ENCODE data around the gene NFIC.
"Not testable (repeated sequence)": the region's sequence is repeated elsewhere in the genome, so short reads cannot be mapped to it uniquely, and the experiment has no call there.

The NFIC gene

GRCh38 chr19:3346677-3347353 lies 19.6 kb upstream of the NFIC start:
- no peak for TF ChIP-seq CTCF (IDR thresholded peaks at IDR 0.05; ENCODE audit: insufficient read depth, low read length, poor library complexity, severe bottlenecking)
- Histone ChIP-seq H3K4me3 (replicated peaks; ENCODE audit: low read depth, low read length) (no peak overlapping the region), H3K27me3 (replicated peaks; ENCODE audit: control insufficient read depth, insufficient read depth, low read length) (no peaks in the 10 kb centered on the region; the same call in 1 of the 2 replicates), H3K36me3 (ENCODE audit: control insufficient read depth, insufficient read depth, low read length) (no peaks in the 10 kb centered on the region)
- DNase-seq (ENCODE audit: extremely low read depth, insufficient read length): no peak

GRCh38 chr19:3348042-3348441 lies 18.3 kb upstream of the NFIC start:
- Histone ChIP-seq H3K4me3 (replicated peaks; ENCODE audit: low read depth, low read length) (no peak overlapping the region), H3K27me3 (replicated peaks; ENCODE audit: control insufficient read depth, insufficient read depth, low read length) (no peaks in the 10 kb centered on the region; the same call in 1 of the 2 replicates), H3K36me3 (ENCODE audit: control insufficient read depth, insufficient read depth, low read length) (no peaks in the 10 kb centered on the region)
- no peak for DNase-seq (ENCODE audit: extremely low read depth, insufficient read length)
- TF ChIP-seq CTCF (IDR thresholded peaks at IDR 0.05; ENCODE audit: insufficient read depth, low read length, poor library complexity, severe bottlenecking): no peak

- not testable (repeated sequence) for DNase-seq (ENCODE audit: extremely low read depth, insufficient read length); H3K27me3 ChIP-seq (replicated peaks; ENCODE audit: control insufficient read depth, insufficient read depth, low read length); H3K4me3 ChIP-seq (replicated peaks; ENCODE audit: low read depth, low read length); H3K36me3 ChIP-seq (ENCODE audit: control insufficient read depth, insufficient read depth, low read length)
Observed at GRCh38 chr19:3348469-3348868, 17.9 kb upstream of the NFIC start.

GRCh38 chr19:3350014-3350663 lies 16.2 kb upstream of the NFIC start:
- no peak for TF ChIP-seq CTCF (IDR thresholded peaks at IDR 0.05; ENCODE audit: insufficient read depth, low read length, poor library complexity, severe bottlenecking)
- Histone ChIP-seq H3K27me3 (replicated peaks; ENCODE audit: control insufficient read depth, insufficient read depth, low read length) (no peaks in the 10 kb centered on the region; the same call in 1 of the 2 replicates), H3K36me3 (ENCODE audit: control insufficient read depth, insufficient read depth, low read length) (no peaks in the 10 kb centered on the region), H3K4me3 (replicated peaks; ENCODE audit: low read depth, low read length) (no peak overlapping the region)
- DNase-seq (ENCODE audit: extremely low read depth, insufficient read length): no peak

- no peak for TF ChIP-seq CTCF (IDR thresholded peaks at IDR 0.05; ENCODE audit: insufficient read depth, low read length, poor library complexity, severe bottlenecking)
- Histone ChIP-seq H3K4me3 (replicated peaks; ENCODE audit: low read depth, low read length) (no peak overlapping the region), H3K36me3 (ENCODE audit: control insufficient read depth, insufficient read depth, low read length) (no peaks in the 10 kb centered on the region), H3K27me3 (replicated peaks; ENCODE audit: control insufficient read depth, insufficient read depth, low read length) (no peaks in the 10 kb centered on the region)
- no peak for DNase-seq (ENCODE audit: extremely low read depth, insufficient read length)
Observed at GRCh38 chr19:3351702-3352447, 14.5 kb upstream of the NFIC start.

GRCh38 chr19:3353493-3353892 lies 12.9 kb upstream of the NFIC start:
- no peak for DNase-seq (ENCODE audit: extremely low read depth, insufficient read length)
- no peak overlapping the region for H3K4me3 ChIP-seq (replicated peaks; ENCODE audit: low read depth, low read length)
- no peak for TF ChIP-seq CTCF (IDR thresholded peaks at IDR 0.05; ENCODE audit: insufficient read depth, low read length, poor library complexity, severe bottlenecking)
- no peaks in the 10 kb centered on the region for H3K27me3 ChIP-seq (replicated peaks; ENCODE audit: control insufficient read depth, insufficient read depth, low read length)
- H3K36me3 ChIP-seq (ENCODE audit: control insufficient read depth, insufficient read depth, low read length): no peaks in the 10 kb centered on the region
